NCI-H128 (cell line): ENCODE measurements around the gene PLA2G4D.

Source experiments
- DNase-seq: peaks from one replicate; lab custom pipeline; 2025; ENCODE audit not compliant: unreplicated experiment; lab: John Stamatoyannopoulos, UW

Gene PLA2G4D

GRCh38 chr15:42073418-42073817 is 20.9 kb downstream of the PLA2G4D start:
- no peak for DNase-seq

GRCh38 chr15:42072141-42072685 is 22.1 kb downstream of the PLA2G4D start:
- DNase-seq = no peak

GRCh38 chr15:42071717-42072116 is 22.6 kb downstream of the PLA2G4D start:
- no peak for DNase-seq

GRCh38 chr15:42070976-42071350 is 23.4 kb downstream of the PLA2G4D start:
- no peak for DNase-seq

GRCh38 chr15:42070279-42070975 is 23.9 kb downstream of the PLA2G4D start:
- DNase-seq = no peak

GRCh38 chr15:42069496-42070278 is 24.7 kb downstream of the PLA2G4D start:
- DNase-seq = no peak

GRCh38 chr15:42069025-42069424 is 25.3 kb downstream of the PLA2G4D start:
- DNase-seq = no peak

GRCh38 chr15:42068601-42069000 is 25.8 kb downstream of the PLA2G4D start:
- no peak for DNase-seq

GRCh38 chr15:42066764-42067415 is 27.5 kb downstream of the PLA2G4D start:
- DNase-seq = no peak

- no peak for DNase-seq
Measured at GRCh38 chr15:42065468-42065867, 28.9 kb downstream of the PLA2G4D start.

GRCh38 chr15:42065033-42065432 is 29.3 kb downstream of the PLA2G4D start:
- DNase-seq = no peak

GRCh38 chr15:42064271-42064670 is 30.1 kb downstream of the PLA2G4D start:
- no peak for DNase-seq

GRCh38 chr15:42063122-42063848 is 31.1 kb downstream of the PLA2G4D start:
- DNase-seq = no peak

GRCh38 chr15:42062284-42062806 is 32.0 kb downstream of the PLA2G4D start:
- no peak for DNase-seq

GRCh38 chr15:42060797-42061196 is 33.6 kb downstream of the PLA2G4D start:
- no peak for DNase-seq

GRCh38 chr15:42060477-42060763 is 33.9 kb downstream of the PLA2G4D start:
- no peak for DNase-seq

GRCh38 chr15:42059661-42060476 is 34.5 kb downstream of the PLA2G4D start:
- no peak for DNase-seq

- no peak for DNase-seq
Measured at GRCh38 chr15:42058791-42059190, 35.6 kb downstream of the PLA2G4D start.

- DNase-seq = no peak
Measured at GRCh38 chr15:42057799-42058646, 36.3 kb downstream of the PLA2G4D start.
